HL-60 (cell line): ENCODE measurements around the gene SRRM3.

Source experiments
- CTCF ChIP-seq: IDR thresholded peaks from one replicate; pipeline ENCODE4 v1.5.1; 2011; ENCODE audit warnings: low read length, control low read depth, inconsistent platforms; ENCODE audit not compliant: insufficient read depth
- POLR2AphosphoS5 ChIP-seq: IDR thresholded peaks from 2 replicates; pipeline ENCODE4 v1.6.1; 2012; ENCODE audit warnings: low read depth
- REST ChIP-seq: IDR thresholded peaks from 2 replicates; pipeline ENCODE4 v1.6.1; 2012; ENCODE audit warnings: low read depth; ENCODE audit not compliant: insufficient replicate concordance

DNA sequence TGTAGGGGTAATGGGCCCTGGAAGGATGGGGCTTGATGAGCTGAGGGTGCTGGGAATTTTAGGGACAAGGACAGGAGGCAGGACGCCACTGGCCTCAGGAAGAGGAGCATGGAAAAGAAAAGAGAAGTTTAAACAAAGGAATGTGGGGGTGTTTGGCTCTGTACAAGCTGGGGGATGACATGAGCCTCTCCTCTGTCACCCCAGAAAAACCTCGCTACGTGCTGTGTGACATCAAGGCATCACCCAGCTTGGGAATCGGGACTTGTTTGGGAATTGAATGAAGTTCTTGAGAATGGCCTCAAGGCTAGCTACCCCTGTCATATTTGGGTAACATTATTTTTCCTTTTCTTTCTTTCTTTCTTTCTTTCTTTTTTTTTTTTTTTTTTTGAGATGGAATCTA lies 53.1 kb downstream of the SRRM3 start:
- TF ChIP-seq CTCF (no peak), REST (no peak), POLR2AphosphoS5 (no peak)
